Activated CD4-positive, alpha-beta T cell treated with anti-CD3 and anti-CD28 coated beads for 36 hours (primary cell): Measurements from ENCODE around the gene GATB. TPM values are rescaled to one million over a fixed set of nuclear protein-coding genes. Genes with fewer than 3 reads are reported as not detected.

Experiments
- ATAC-seq: fragments of 200-7000 bp; cut with Tn5 transposase; one replicate; pipeline ENCODE4 v1.10.0; 2021; ENCODE audit warnings: mild to moderate bottlenecking, moderate library complexity
- CTCF ChIA-PET: fragments of 350-600 bp; sonication (Branson Sonifier 250); formaldehyde crosslinking; loops from one replicate; lab custom pipeline; 2021; ENCODE audit warnings: antibody characterized with exemption; lab: Charles Lee
- POLR2A ChIA-PET: fragments of 350-600 bp; sonication (Branson Sonifier 250); formaldehyde crosslinking; loops from one replicate; lab custom pipeline; 2021; ENCODE audit warnings: antibody characterized with exemption, inconsistent platforms; lab: Charles Lee
- DNase-seq: peaks from one replicate; pipeline ENCODE4 v3.0.0-alpha.2; 2020
- H3K27ac Mint-ChIP-seq: one replicate; pipeline ENCODE4 v1.8.0; 2021; ENCODE audit warnings: mixed read lengths
- H3K27me3 Mint-ChIP-seq: one replicate; pipeline ENCODE4 v1.8.0; 2021; ENCODE audit warnings: mixed read lengths
- H3K36me3 Mint-ChIP-seq: one replicate; pipeline ENCODE4 v1.8.0; 2021; ENCODE audit warnings: low read depth, mixed read lengths
- H3K4me1 Mint-ChIP-seq: one replicate; pipeline ENCODE4 v1.8.0; 2021; ENCODE audit warnings: mixed read lengths
- H3K4me3 Mint-ChIP-seq: one replicate; pipeline ENCODE4 v1.8.0; 2021; ENCODE audit warnings: mild to moderate bottlenecking, moderate library complexity, mixed read lengths
- H3K9me3 Mint-ChIP-seq: one replicate; pipeline ENCODE4 v1.8.0; 2021; ENCODE audit warnings: low read depth, mixed read lengths
- intact Hi-C, 2 experiments: fragments of 100-400 bp; cut with DNase I in 1 of 2; cut with micrococcal nuclease in 1 of 2; formaldehyde crosslinking; loops; one replicate each; pipeline versions ENCODE4 v1.14.2 to v1.15.1; 2022 to 2024; cut with DNase I, micrococcal nuclease
- total RNA-seq, 2 experiments: library from RNA; stranded (reverse); gene quantifications; one replicate each; pipeline ENCODE4 v1.2.3, GENCODE V29; 2021

The GATB gene
- total RNA-seq, 2 experiments from 2014 or later: 21.2 to 25.6 TPM

- intact Hi-C loops: no loop called here
- no peak for ATAC-seq
- H3K36me3 Mint-ChIP-seq: peaks cover 4% of the 10 kb centered on the region
Measured at GRCh38 chr4:151681085-151681484, 79.7 kb downstream of the GATB start.

GRCh38 chr4:151679231-151679630, 81.6 kb downstream of the GATB start:
- no peak for ATAC-seq
- no peaks in the 10 kb centered on the region for H3K9me3 Mint-ChIP-seq
- CTCF ChIA-PET: interaction anchor here (0.9 kb wide), 1 partner anchor 27 kb away, joined by 5 read pairs; no protein-coding TSS in a partner anchor
- H3K4me3 Mint-ChIP-seq: no peak overlapping the region
- H3K4me1 Mint-ChIP-seq: no peaks in the 10 kb centered on the region
- POLR2A ChIA-PET: interaction anchor here (1.1 kb wide), 1 partner anchor 11 kb away, joined by 3 read pairs; no protein-coding TSS in a partner anchor
- no peaks in the 10 kb centered on the region for H3K27me3 Mint-ChIP-seq
- no peak overlapping the region for H3K27ac Mint-ChIP-seq
- peaks cover 4% of the 10 kb centered on the region for H3K36me3 Mint-ChIP-seq
- DNase-seq: no peak
- intact Hi-C loops: no loop called here

More at GRCh38 chr4:151681085-151681484, 79.7 kb downstream of the GATB start:
- POLR2A ChIA-PET: no interaction called here
- Mint-ChIP-seq H3K27me3 (no peaks in the 10 kb centered on the region), H3K4me3 (no peak overlapping the region), H3K27ac (no peak overlapping the region), H3K4me1 (no peaks in the 10 kb centered on the region), H3K9me3 (no peaks in the 10 kb centered on the region)
- DNase-seq: no peak
- CTCF ChIA-PET: no interaction called here

- H3K27ac Mint-ChIP-seq: no peak overlapping the region
- H3K9me3 Mint-ChIP-seq: no peaks in the 10 kb centered on the region
- POLR2A ChIA-PET: no interaction called here
- H3K27me3 Mint-ChIP-seq: no peaks in the 10 kb centered on the region
- DNase-seq (no peak), ATAC-seq (no peak)
- CTCF ChIA-PET: no interaction called here
- intact Hi-C loops: no loop called here
- H3K4me3 Mint-ChIP-seq: no peak overlapping the region
- H3K4me1 Mint-ChIP-seq: no peaks in the 10 kb centered on the region
- H3K36me3 Mint-ChIP-seq: peaks cover 4% of the 10 kb centered on the region
Measured at GRCh38 chr4:151678048-151678872, 82.5 kb downstream of the GATB start.

- Mint-ChIP-seq H3K4me3 (no peak overlapping the region), H3K27me3 (no peaks in the 10 kb centered on the region), H3K27ac (no peak overlapping the region), H3K4me1 (no peaks in the 10 kb centered on the region), H3K9me3 (no peaks in the 10 kb centered on the region), H3K36me3 (peaks cover 4% of the 10 kb centered on the region)
- intact Hi-C loops: no loop called here
- ATAC-seq (no peak), DNase-seq (no peak)
- CTCF ChIA-PET: no interaction called here
- POLR2A ChIA-PET: no interaction called here
Measured at GRCh38 chr4:151677193-151677592, 83.6 kb downstream of the GATB start.

- intact Hi-C loops: no loop called here
- no peak for DNase-seq
- H3K4me1 Mint-ChIP-seq: no peaks in the 10 kb centered on the region
- no peak overlapping the region for H3K4me3 Mint-ChIP-seq
- no peak overlapping the region for H3K27ac Mint-ChIP-seq
- H3K27me3 Mint-ChIP-seq: no peaks in the 10 kb centered on the region
- ATAC-seq: no peak
- CTCF ChIA-PET: no interaction called here
- peaks cover 4% of the 10 kb centered on the region for H3K36me3 Mint-ChIP-seq
- POLR2A ChIA-PET: no interaction called here
- H3K9me3 Mint-ChIP-seq: no peaks in the 10 kb centered on the region
Measured at GRCh38 chr4:151676301-151676700, 84.5 kb downstream of the GATB start.

GRCh38 chr4:151675411-151675971, 85.3 kb downstream of the GATB start:
- no peaks in the 10 kb centered on the region for H3K4me1 Mint-ChIP-seq
- DNase-seq (no peak), ATAC-seq (no peak)
- H3K27me3 Mint-ChIP-seq: no peaks in the 10 kb centered on the region
- CTCF ChIA-PET: no interaction called here
- H3K4me3 Mint-ChIP-seq: no peak overlapping the region
- peaks cover 4% of the 10 kb centered on the region for H3K36me3 Mint-ChIP-seq
- intact Hi-C loops: no loop called here
- H3K9me3 Mint-ChIP-seq: no peaks in the 10 kb centered on the region
- POLR2A ChIA-PET: no interaction called here
- no peak overlapping the region for H3K27ac Mint-ChIP-seq

- intact Hi-C loops: no loop called here
- CTCF ChIA-PET: no interaction called here
Measured at GRCh38 chr4:151674804-151675391, 85.9 kb downstream of the GATB start.

GRCh38 chr4:151673908-151674520, 86.8 kb downstream of the GATB start:
- Mint-ChIP-seq H3K4me3 (no peak overlapping the region), H3K4me1 (no peaks in the 10 kb centered on the region), H3K27me3 (no peaks in the 10 kb centered on the region), H3K36me3 (no peaks in the 10 kb centered on the region), H3K9me3 (no peaks in the 10 kb centered on the region), H3K27ac (no peak overlapping the region)
- POLR2A ChIA-PET: no interaction called here
- DNase-seq: no peak
- intact Hi-C loops: no loop called here
- CTCF ChIA-PET: no interaction called here
- no peak for ATAC-seq

More at GRCh38 chr4:151674804-151675391, 85.9 kb downstream of the GATB start:
- Mint-ChIP-seq H3K4me1 (no peaks in the 10 kb centered on the region), H3K4me3 (no peak overlapping the region), H3K27ac (no peak overlapping the region), H3K27me3 (no peaks in the 10 kb centered on the region), H3K36me3 (peaks cover 4% of the 10 kb centered on the region), H3K9me3 (no peaks in the 10 kb centered on the region)
- POLR2A ChIA-PET: no interaction called here
- ATAC-seq (no peak), DNase-seq (no peak)

GRCh38 chr4:151672996-151673395, 87.8 kb downstream of the GATB start:
- no peak for ATAC-seq
- no peak overlapping the region for H3K4me3 Mint-ChIP-seq

GRCh38 chr4:151671541-151672059, 89.2 kb downstream of the GATB start:
- Mint-ChIP-seq H3K27ac (no peak overlapping the region), H3K9me3 (no peaks in the 10 kb centered on the region), H3K27me3 (no peaks in the 10 kb centered on the region), H3K36me3 (no peaks in the 10 kb centered on the region), H3K4me1 (no peaks in the 10 kb centered on the region), H3K4me3 (no peak overlapping the region)
- intact Hi-C loops: no loop called here
- CTCF ChIA-PET: no interaction called here
- DNase-seq (no peak), ATAC-seq (no peak)
- POLR2A ChIA-PET: no interaction called here

More at GRCh38 chr4:151672996-151673395, 87.8 kb downstream of the GATB start:
- H3K27me3 Mint-ChIP-seq: no peaks in the 10 kb centered on the region
- no peak overlapping the region for H3K27ac Mint-ChIP-seq
- intact Hi-C loops: no loop called here
- DNase-seq: no peak
- ChIA-PET CTCF (no interaction called here), POLR2A (no interaction called here)
- H3K36me3 Mint-ChIP-seq: no peaks in the 10 kb centered on the region
- H3K9me3 Mint-ChIP-seq: no peaks in the 10 kb centered on the region
- no peaks in the 10 kb centered on the region for H3K4me1 Mint-ChIP-seq

- DNase-seq (no peak), ATAC-seq (no peak)
- no peak overlapping the region for H3K4me3 Mint-ChIP-seq
- H3K27ac Mint-ChIP-seq: no peak overlapping the region
- ChIA-PET CTCF (interaction anchor here (0.6 kb wide), 1 partner anchor 9 kb away, joined by 3 read pairs; no protein-coding TSS in a partner anchor), POLR2A (no interaction called here)
- no peaks in the 10 kb centered on the region for H3K27me3 Mint-ChIP-seq
- no peaks in the 10 kb centered on the region for H3K4me1 Mint-ChIP-seq
- no peaks in the 10 kb centered on the region for H3K36me3 Mint-ChIP-seq
- H3K9me3 Mint-ChIP-seq: no peaks in the 10 kb centered on the region
- intact Hi-C loops: no loop called here
Measured at GRCh38 chr4:151670843-151671242, 90.0 kb downstream of the GATB start.
